K562 (cell line): ENCODE results near the gene KIF3A. TPM values are rescaled to one million over a fixed set of nuclear protein-coding genes. Genes with fewer than 3 reads are reported as not detected.

ENCODE experiments used
- ARID2 ChIP-seq: fragments of 450-650 bp; IDR thresholded peaks from 2 replicates; pipeline ENCODE4 v1.6.1; 2017; ENCODE audit warnings: antibody characterized with exemption, mild to moderate bottlenecking
- CEBPZ ChIP-seq: fragments of 150-350 bp; IDR thresholded peaks from 2 replicates; pipeline ENCODE4 v1.6.1; 2014; ENCODE audit warnings: low read depth, mild to moderate bottlenecking, low read length, borderline replicate concordance
- EP400 ChIP-seq: fragments of 450-650 bp; IDR thresholded peaks from 2 replicates; pipeline ENCODE4 v1.6.1; 2017; ENCODE audit warnings: antibody characterized with exemption, mild to moderate bottlenecking, moderate library complexity
- ETS1 ChIP-seq: conservative IDR thresholded peaks from 2 replicates; pipeline ENCODE4 v1.6.1; 2011; ENCODE audit warnings: low read depth, mild to moderate bottlenecking, low read length; ENCODE audit not compliant: control insufficient read depth
- GABPB2 ChIP-seq: fragments of 250-450 bp; sonication (Bioruptor Pico); conservative IDR thresholded peaks from 2 replicates; pipeline ENCODE4 v1.5.1; 2021; ENCODE audit warnings: mild to moderate bottlenecking
- HMGXB4 ChIP-seq: sonication (generic); formaldehyde crosslinking; IDR thresholded peaks from 2 replicates; pipeline ENCODE4 v1.8.1; 2023; ENCODE audit warnings: mild to moderate bottlenecking, missing genetic modification reagents
- HOXB6 ChIP-seq: fragments of 250-450 bp; sonication (Bioruptor Pico); IDR thresholded peaks from 2 replicates; pipeline ENCODE4 v1.5.1; 2022; ENCODE audit warnings: mild to moderate bottlenecking, borderline replicate concordance
- MTA3 ChIP-seq: fragments of 450-650 bp; formaldehyde crosslinking; IDR thresholded peaks from 2 replicates; pipeline ENCODE4 v1.6.1; 2017; ENCODE audit warnings: mild to moderate bottlenecking, borderline replicate concordance
- NR2C1 ChIP-seq, 2 experiments: fragments of 450-650 bp; IDR thresholded peaks; 2 replicates each; pipeline ENCODE4 v1.6.1; 2017; ENCODE audit warnings: mild to moderate bottlenecking in 2 of 2, antibody characterized with exemption in 1 of 2, inconsistent platforms in 1 of 2, missing compliant biosample characterization in 1 of 2, missing genetic modification characterization in 1 of 2
- PHB2 ChIP-seq: fragments of 450-650 bp; IDR thresholded peaks from 2 replicates; pipeline ENCODE4 v1.6.1; 2017; ENCODE audit warnings: low read depth
- SETDB1 ChIP-seq: IDR thresholded peaks from one replicate; pipeline ENCODE4 v1.6.1; 2012; ENCODE audit warnings: low read length, control low read depth, inconsistent platforms
- SMAD1 ChIP-seq: fragments of 150-350 bp; IDR thresholded peaks from 2 replicates; pipeline ENCODE4 v1.6.1; 2014; ENCODE audit warnings: low read length, low read depth; ENCODE audit not compliant: partially characterized antibody
- TEAD2 ChIP-seq: fragments of 450-650 bp; IDR thresholded peaks from 2 replicates; pipeline ENCODE4 v1.6.1; 2016; ENCODE audit warnings: missing genetic modification characterization, control low read depth, missing compliant biosample characterization
- UBTF ChIP-seq, 2 experiments: IDR thresholded peaks; 2 replicates each; pipeline ENCODE4 v1.6.1; 2012; ENCODE audit warnings: improper control_type of control experiment in 2 of 2, low read depth in 2 of 2, low read length in 2 of 2, borderline replicate concordance in 1 of 2
- ZNF134 ChIP-seq: fragments of 250-450 bp; sonication (Bioruptor Pico); conservative IDR thresholded peaks from 2 replicates; pipeline ENCODE4 v1.4.0; 2020
- ZNF511 ChIP-seq: sonication (generic); formaldehyde crosslinking; IDR thresholded peaks from 2 replicates; pipeline ENCODE4 v1.8.0; 2022; ENCODE audit warnings: mild to moderate bottlenecking, missing genetic modification reagents
- polyA plus RNA-seq, 8 experiments: library from polyadenylated mRNA; depleted of rRNA in 4 of 8; stranded (reverse) in 5 of 8; unstranded in 3 of 8; fragments of >200 nt; fragmentation: Nextera tagmentation in 2 of 8; fragmentation: Illumina TruSeq in 1 of 8; extraction: Ambion mirVana in 2 of 8; extraction: Trizol in 1 of 8; gene quantifications; 2 replicates each; pipeline versions ENCODE4 v1.2.1 to v1.2.3, GENCODE V29; 2011 to 2014; ENCODE audit warnings: inconsistent platforms in 1 of 8, missing spikeins in 1 of 8
- total RNA-seq, 7 experiments: library from RNA; depleted of rRNA in 6 of 7; stranded (reverse); fragments of >200 nt in 6 of 7; fragmentation: Illumina TruSeq in 2 of 7; extraction: Trizol in 2 of 7; gene quantifications; 2 replicates each; pipeline versions ENCODE4 v1.2.1 to v1.2.3, GENCODE V29; 2011 to 2021; ENCODE audit warnings: low replicate concordance in 1 of 7

Gene KIF3A
- total and polyA plus RNA-seq, 9 of the 15 experiments (the other 6 are each of a cell fraction or from before 2014, with no cell fraction given), result 1.5 to 7.8 (median 6.0) TPM

- TF ChIP-seq ZNF511 (CRISPR knock-in tag) (no peak), ETS1 (no peak), HOXB6 (CRISPR knock-in tag) (no peak), TEAD2 (0 out of 2 replicates have a peak, but pooled peaks have one; percentile 63), GABPB2 (CRISPR knock-in tag) (no peak), NR2C1 (IDR thresholded peaks at IDR 0.05) (peak; percentile 9; the same call in 1 of the 2 replicates), NR2C1 (tag; IDR thresholded peaks at IDR 0.05) (peak; percentile 62; the same call in 1 of the 2 replicates), EP400 (peak; percentile 34), UBTF (IDR thresholded peaks at IDR 0.05; ENCODE audit: borderline replicate concordance in 1 of 2, low read depth in 2 of 2, low read length in 2 of 2) (no peak), SETDB1 (no peak), ZNF134 (CRISPR knock-in tag) (no peak), HMGXB4 (CRISPR knock-in tag) (no peak), SMAD1 (no peak), PHB2 (no peak), ARID2 (no peak), MTA3 (no peak), CEBPZ (no peak)
These were observed 73.3 kb downstream of the KIF3A start (continued) for GRCh38 chr5:132663771-132664695.
